IPS-18a (cell line): Measurements from ENCODE around the gene CHRD.
"Not testable (repeated sequence)": the region's sequence is repeated elsewhere in the genome, so short reads cannot be mapped to it uniquely, and the experiment has no call there.

ENCODE experiments used
- H3K27ac ChIP-seq: one replicate; pipeline ENCODE4 v1.5.1; 2013; ENCODE audit warnings: low read length
- H3K27me3 ChIP-seq: one replicate; pipeline ENCODE4 v1.6.1; 2013; ENCODE audit warnings: mild to moderate bottlenecking, low read length; ENCODE audit not compliant: control insufficient read depth, insufficient read depth
- H3K36me3 ChIP-seq: one replicate; pipeline ENCODE4 v1.6.1; 2013; ENCODE audit warnings: low read depth, low read length; ENCODE audit not compliant: control insufficient read depth
- H3K4me1 ChIP-seq: one replicate; pipeline ENCODE4 v1.6.1; 2013; ENCODE audit warnings: low read depth, low read length; ENCODE audit not compliant: control insufficient read depth
- H3K4me3 ChIP-seq: one replicate; pipeline ENCODE4 v1.5.1; 2013; ENCODE audit warnings: low read length
- H3K9ac ChIP-seq: one replicate; pipeline ENCODE4 v1.6.1; 2013; ENCODE audit warnings: mild to moderate bottlenecking, low read length, moderate library complexity
- H3K9me3 ChIP-seq: one replicate; pipeline ENCODE4 v1.6.1; 2013; ENCODE audit warnings: low read depth, low read length; ENCODE audit not compliant: control insufficient read depth

Gene CHRD

GRCh38 chr3:184423561-184423960 is 43.7 kb downstream of the CHRD start:
- no peaks in the 10 kb centered on the region for H3K4me1 ChIP-seq
- no peak overlapping the region for H3K27ac ChIP-seq
- no peaks in the 10 kb centered on the region for H3K27me3 ChIP-seq
- no peak overlapping the region for H3K9ac ChIP-seq
- no peaks in the 10 kb centered on the region for H3K9me3 ChIP-seq
- no peaks in the 10 kb centered on the region for H3K36me3 ChIP-seq
- no peak overlapping the region for H3K4me3 ChIP-seq

- H3K9me3 ChIP-seq: no peaks in the 10 kb centered on the region
- no peaks in the 10 kb centered on the region for H3K36me3 ChIP-seq
- no peaks in the 10 kb centered on the region for H3K27me3 ChIP-seq
Observed at GRCh38 chr3:184426691-184427141, 46.9 kb downstream of the CHRD start.

GRCh38 chr3:184428561-184429175 is 48.8 kb downstream of the CHRD start:
- Histone ChIP-seq H3K4me1 (no peaks in the 10 kb centered on the region), H3K9me3 (no peaks in the 10 kb centered on the region), H3K27me3 (no peaks in the 10 kb centered on the region), H3K4me3 (no peak overlapping the region), H3K36me3 (no peaks in the 10 kb centered on the region), H3K27ac (no peak overlapping the region), H3K9ac (no peak overlapping the region)

More at GRCh38 chr3:184426691-184427141, 46.9 kb downstream of the CHRD start:
- H3K9ac ChIP-seq: no peak overlapping the region
- H3K27ac ChIP-seq: no peak overlapping the region
- no peak overlapping the region for H3K4me3 ChIP-seq
- H3K4me1 ChIP-seq: no peaks in the 10 kb centered on the region

- H3K27ac ChIP-seq: no peak overlapping the region
- no peak overlapping the region for H3K4me3 ChIP-seq
- no peaks in the 10 kb centered on the region for H3K36me3 ChIP-seq
- no peaks in the 10 kb centered on the region for H3K4me1 ChIP-seq
- H3K9me3 ChIP-seq: no peaks in the 10 kb centered on the region
- H3K9ac ChIP-seq: no peak overlapping the region
- no peaks in the 10 kb centered on the region for H3K27me3 ChIP-seq
Observed at GRCh38 chr3:184429786-184430185, 49.9 kb downstream of the CHRD start.

GRCh38 chr3:184430940-184431339 is 51.1 kb downstream of the CHRD start:
- no peaks in the 10 kb centered on the region for H3K9me3 ChIP-seq
- H3K4me3 ChIP-seq: no peak overlapping the region
- H3K9ac ChIP-seq: no peak overlapping the region

GRCh38 chr3:184433178-184433577 is 53.3 kb downstream of the CHRD start:
- H3K4me1 ChIP-seq, H3K36me3 ChIP-seq, H3K9me3 ChIP-seq, H3K27me3 ChIP-seq, H3K9ac ChIP-seq, H3K27ac ChIP-seq, H3K4me3 ChIP-seq: not testable (repeated sequence)

More at GRCh38 chr3:184430940-184431339, 51.1 kb downstream of the CHRD start:
- no peaks in the 10 kb centered on the region for H3K36me3 ChIP-seq
- no peak overlapping the region for H3K27ac ChIP-seq
- H3K4me1 ChIP-seq: no peaks in the 10 kb centered on the region
- no peaks in the 10 kb centered on the region for H3K27me3 ChIP-seq

- no peak overlapping the region for H3K27ac ChIP-seq
- no peak overlapping the region for H3K4me3 ChIP-seq
- H3K36me3 ChIP-seq: no peaks in the 10 kb centered on the region
- H3K9me3 ChIP-seq: no peaks in the 10 kb centered on the region
- H3K9ac ChIP-seq: no peak overlapping the region
- H3K27me3 ChIP-seq: no peaks in the 10 kb centered on the region
- H3K4me1 ChIP-seq: no peaks in the 10 kb centered on the region
Observed at GRCh38 chr3:184439096-184439495, 59.2 kb downstream of the CHRD start.
